Measurements from ENCODE around the gene FCHSD1. TPM values are rescaled to one million over a fixed set of nuclear protein-coding genes. Genes with fewer than 3 reads are reported as not detected.

The FCHSD1 gene
- total and polyA plus RNA-seq, 2 donors (not counting 3 experiments of a cell fraction or from before 2014, with no cell fraction given) = 35.1 to 37.0 TPM

- TF ChIP-seq POLR2A (IDR thresholded peaks at IDR 0.05; ENCODE audit: low read depth, low read length) (peak; percentile 10), EZH2 (IDR thresholded peaks at IDR 0.05; ENCODE audit: borderline replicate concordance, low read depth, low read length, severe bottlenecking) (no peak)
- BruUV-seq (replicated peaks) = no TSS peak
- CTCF ChIA-PET = interaction anchor here (1.2 to 2.7 kb wide), 7 partner anchors 8 to 285 kb away, joined by 3 to 16 read pairs (median 5); partner anchors contain the start of gene PCDH1
- dilution Hi-C loops (cut with MboI; ENCODE audit: extremely low pct_ligation_motif_present, low sequenced_read_pairs) = no loop called here
- Histone ChIP-seq H3K4me3 (replicated peaks in 1 of 3; ENCODE audit: insufficient read depth in 1 of 3, low read depth in 1 of 3, low read length in 3 of 3) (no peak overlapping the region), H3K27ac (ENCODE audit: insufficient read depth, low read depth, low read length) (no peak overlapping the region), H3K9me1 (replicated peaks; ENCODE audit: control insufficient read depth, extremely low read depth, insufficient read depth, low read length) (no peaks in the 10 kb centered on the region), H3K9me3 (replicated peaks; ENCODE audit: control insufficient read depth, insufficient read depth, low read length) (no peaks in the 10 kb centered on the region), H3K79me2 (ENCODE audit: control insufficient read depth, insufficient read depth, low read length) (peaks cover 55% of the 10 kb centered on the region), H3K36me3 (ENCODE audit: control insufficient read depth in 2 of 2, extremely low read depth in 1 of 2, insufficient read depth in 2 of 2, low read length in 2 of 2) (peaks cover 14 to 36% of the 10 kb centered on the region in 2 experiments), H3K4me2 (ENCODE audit: insufficient read depth, low read length) (no peak overlapping the region), H2AFZ (ENCODE audit: low read depth, low read length) (no peak overlapping the region), H3K9ac (replicated peaks; ENCODE audit: extremely low read depth, insufficient read depth, low read length) (no peak overlapping the region), H3K27me3 (ENCODE audit: control insufficient read depth in 2 of 2, insufficient read depth in 2 of 2, low read length in 2 of 2) (no peaks in the 10 kb centered on the region), H4K20me1 (replicated peaks; ENCODE audit: control insufficient read depth, extremely low read depth, insufficient read depth, low read length) (no peaks in the 10 kb centered on the region), H3K4me1 (ENCODE audit: control insufficient read depth, extremely low read depth, insufficient read depth, low read length) (peaks cover 50% of the 10 kb centered on the region)
- FAIRE-seq (peak; percentile 28), DNase-seq (ENCODE audit: low read depth, low spot score) (no peak)
- POLR2A ChIA-PET = no interaction called here
- intact Hi-C loops (cut with micrococcal nuclease) = no loop called here
Observed at GRCh38 chr5:141675672-141676071, 24.5 kb upstream of the FCHSD1 start.

DNA sequence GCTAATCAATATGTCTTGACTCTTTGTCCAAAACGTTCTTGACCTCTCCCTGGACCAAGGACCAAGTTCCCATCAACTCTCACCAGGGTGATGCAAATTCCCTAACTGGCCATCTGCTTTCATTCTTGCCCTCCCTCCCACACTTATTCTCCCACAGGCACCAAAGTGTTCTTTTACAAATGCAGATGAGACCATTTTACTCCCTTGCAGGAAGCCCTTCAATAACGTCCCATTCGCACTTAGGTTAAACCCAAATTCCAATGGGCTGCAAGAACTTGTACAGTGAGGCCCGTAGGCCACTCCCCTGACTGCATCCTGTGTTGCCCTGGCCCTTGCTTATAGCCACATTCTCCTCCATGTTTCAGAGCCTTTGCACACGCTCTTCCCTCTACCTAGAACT, 23.5 kb upstream of the FCHSD1 start:
- Histone ChIP-seq H3K9ac (replicated peaks; ENCODE audit: extremely low read depth, insufficient read depth, low read length) (no peak overlapping the region), H3K4me3 (replicated peaks in 1 of 3; ENCODE audit: insufficient read depth in 1 of 3, low read depth in 1 of 3, low read length in 3 of 3) (no peak overlapping the region), H3K4me1 (ENCODE audit: control insufficient read depth, extremely low read depth, insufficient read depth, low read length) (peaks cover 41% of the 10 kb centered on the region), H3K9me1 (replicated peaks; ENCODE audit: control insufficient read depth, extremely low read depth, insufficient read depth, low read length) (no peaks in the 10 kb centered on the region), H3K27me3 (ENCODE audit: control insufficient read depth in 2 of 2, insufficient read depth in 2 of 2, low read length in 2 of 2) (no peaks in the 10 kb centered on the region), H2AFZ (ENCODE audit: low read depth, low read length) (no peak overlapping the region), H3K9me3 (replicated peaks; ENCODE audit: control insufficient read depth, insufficient read depth, low read length) (no peaks in the 10 kb centered on the region), H3K36me3 (ENCODE audit: control insufficient read depth in 2 of 2, extremely low read depth in 1 of 2, insufficient read depth in 2 of 2, low read length in 2 of 2) (peaks cover 18 to 45% of the 10 kb centered on the region in 2 experiments), H3K27ac (ENCODE audit: insufficient read depth, low read depth, low read length) (no peak overlapping the region), H3K79me2 (ENCODE audit: control insufficient read depth, insufficient read depth, low read length) (peaks cover 49% of the 10 kb centered on the region), H3K4me2 (ENCODE audit: insufficient read depth, low read length) (no peak overlapping the region), H4K20me1 (replicated peaks; ENCODE audit: control insufficient read depth, extremely low read depth, insufficient read depth, low read length) (no peaks in the 10 kb centered on the region)
- ChIA-PET CTCF (no interaction called here), POLR2A (no interaction called here)
- intact Hi-C loops (cut with micrococcal nuclease) (no loop called here), dilution Hi-C loops (cut with MboI; ENCODE audit: extremely low pct_ligation_motif_present, low sequenced_read_pairs) (no loop called here)
- FAIRE-seq (no peak), DNase-seq (ENCODE audit: low read depth, low spot score) (no peak)
- BruUV-seq (replicated peaks) = no TSS peak
- TF ChIP-seq POLR2A (IDR thresholded peaks at IDR 0.05; ENCODE audit: low read depth, low read length) = no peak
- TF ChIP-seq EZH2 (IDR thresholded peaks at IDR 0.05; ENCODE audit: borderline replicate concordance, low read depth, low read length, severe bottlenecking) = no peak
- no peak for TF ChIP-seq MYC (IDR thresholded peaks at IDR 0.05; ENCODE audit: low read depth, low read length)
- TF ChIP-seq JUN (IDR thresholded peaks at IDR 0.05; ENCODE audit: borderline replicate concordance, insufficient read depth, insufficient read length, low read depth) = no peak
- no peak for TF ChIP-seq POLR2AphosphoS5 (IDR thresholded peaks at IDR 0.05; ENCODE audit: insufficient read depth, low read depth, low read length)
- no peak for TF ChIP-seq FOS (IDR thresholded peaks at IDR 0.05; ENCODE audit: borderline replicate concordance, insufficient read depth, low read length)
- TF ChIP-seq GATA2 (IDR thresholded peaks at IDR 0.05; ENCODE audit: insufficient read depth, insufficient read length, low read depth, low read length) = no peak
- TF ChIP-seq, protein P1, sequence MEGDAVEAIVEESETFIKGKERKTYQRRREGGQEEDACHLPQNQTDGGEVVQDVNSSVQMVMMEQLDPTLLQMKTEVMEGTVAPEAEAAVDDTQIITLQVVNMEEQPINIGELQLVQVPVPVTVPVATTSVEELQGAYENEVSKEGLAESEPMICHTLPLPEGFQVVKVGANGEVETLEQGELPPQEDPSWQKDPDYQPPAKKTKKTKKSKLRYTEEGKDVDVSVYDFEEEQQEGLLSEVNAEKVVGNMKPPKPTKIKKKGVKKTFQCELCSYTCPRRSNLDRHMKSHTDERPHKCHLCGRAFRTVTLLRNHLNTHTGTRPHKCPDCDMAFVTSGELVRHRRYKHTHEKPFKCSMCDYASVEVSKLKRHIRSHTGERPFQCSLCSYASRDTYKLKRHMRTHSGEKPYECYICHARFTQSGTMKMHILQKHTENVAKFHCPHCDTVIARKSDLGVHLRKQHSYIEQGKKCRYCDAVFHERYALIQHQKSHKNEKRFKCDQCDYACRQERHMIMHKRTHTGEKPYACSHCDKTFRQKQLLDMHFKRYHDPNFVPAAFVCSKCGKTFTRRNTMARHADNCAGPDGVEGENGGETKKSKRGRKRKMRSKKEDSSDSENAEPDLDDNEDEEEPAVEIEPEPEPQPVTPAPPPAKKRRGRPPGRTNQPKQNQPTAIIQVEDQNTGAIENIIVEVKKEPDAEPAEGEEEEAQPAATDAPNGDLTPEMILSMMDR (IDR thresholded peaks at IDR 0.05; ENCODE audit: extremely low read depth in 1 of 2, insufficient read depth in 1 of 2, low read depth in 1 of 2, low read length in 2 of 2) = no peak
- TF ChIP-seq, protein P2, sequence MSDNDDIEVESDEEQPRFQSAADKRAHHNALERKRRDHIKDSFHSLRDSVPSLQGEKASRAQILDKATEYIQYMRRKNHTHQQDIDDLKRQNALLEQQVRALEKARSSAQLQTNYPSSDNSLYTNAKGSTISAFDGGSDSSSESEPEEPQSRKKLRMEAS (IDR thresholded peaks at IDR 0.05; ENCODE audit: insufficient read depth, insufficient read length) = no peak

All from endothelial cell of umbilical vein (primary cell).